GM21528 (cell line): ENCODE data around the gene CEP72.
A peak's percentile ranks its signal among the peaks of the same experiment; 100 is the strongest.
"Not testable (repeated sequence)": the region's sequence is repeated elsewhere in the genome, so short reads cannot be mapped to it uniquely, and the experiment has no call there.

ENCODE experiments used
- ATAC-seq: cut with Tn5 transposase; IDR thresholded peaks from one replicate; pipeline ENCODE4 v1.9.1; 2021; ENCODE audit warnings: mild to moderate bottlenecking, moderate library complexity; ENCODE audit not compliant: unreplicated experiment, low FRiP score

CEP72 gene

GRCh38 chr5:612498-613424, 621 bp downstream of the CEP72 start:
- ATAC-seq: peak; percentile 39

DNA sequence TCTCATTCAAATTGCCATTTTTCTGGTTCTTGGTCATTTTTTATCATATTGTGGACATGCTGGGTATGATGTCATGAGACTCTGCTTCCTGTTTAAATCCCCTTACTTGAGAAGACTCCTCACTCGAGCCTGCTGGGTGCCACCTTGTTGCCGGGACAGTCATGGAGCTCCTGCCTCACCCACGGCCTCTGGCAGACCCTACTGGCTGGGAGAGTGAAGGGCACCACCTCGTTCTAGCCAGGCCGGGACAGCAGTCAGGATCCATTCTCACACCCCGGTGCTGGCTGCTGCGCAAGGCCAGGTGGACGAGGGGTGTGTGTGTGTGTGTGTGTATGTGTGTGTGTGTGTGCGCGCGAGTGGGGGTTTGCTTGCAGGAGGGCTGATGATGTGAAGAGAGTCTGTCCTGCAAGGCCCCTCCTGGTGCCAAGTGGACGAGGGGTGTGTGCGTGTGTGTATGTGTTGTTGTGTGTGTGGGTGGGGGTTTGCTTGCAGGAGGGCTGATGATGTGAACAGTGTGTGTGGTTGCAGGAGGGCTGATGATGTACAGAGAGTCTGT, 4.4 kb downstream of the CEP72 start:
- ATAC-seq: no peak

DNA sequence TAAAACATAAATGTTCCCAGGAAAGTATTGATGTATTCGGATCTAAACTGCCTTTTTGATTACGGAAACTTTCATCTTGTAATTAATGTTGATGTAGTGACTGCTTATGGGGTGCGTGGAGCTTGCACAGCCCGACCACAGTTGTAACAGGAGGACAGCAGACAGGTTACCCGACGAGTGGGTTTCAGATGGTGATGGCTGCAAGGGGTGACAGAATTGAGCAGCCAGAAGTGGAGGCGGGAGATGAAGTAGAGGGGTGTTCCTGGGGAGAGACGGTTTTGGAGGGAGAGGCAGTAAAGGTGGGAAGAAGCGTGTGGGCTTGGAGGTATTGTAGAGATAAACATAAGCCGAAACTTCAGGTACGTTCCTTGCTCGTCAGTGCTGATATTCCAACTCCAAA, 5.8 kb downstream of the CEP72 start:
- no peak for ATAC-seq

- ATAC-seq: no peak
These were observed 6.3 kb downstream of the CEP72 start for GRCh38 chr5:618450-618849.

DNA sequence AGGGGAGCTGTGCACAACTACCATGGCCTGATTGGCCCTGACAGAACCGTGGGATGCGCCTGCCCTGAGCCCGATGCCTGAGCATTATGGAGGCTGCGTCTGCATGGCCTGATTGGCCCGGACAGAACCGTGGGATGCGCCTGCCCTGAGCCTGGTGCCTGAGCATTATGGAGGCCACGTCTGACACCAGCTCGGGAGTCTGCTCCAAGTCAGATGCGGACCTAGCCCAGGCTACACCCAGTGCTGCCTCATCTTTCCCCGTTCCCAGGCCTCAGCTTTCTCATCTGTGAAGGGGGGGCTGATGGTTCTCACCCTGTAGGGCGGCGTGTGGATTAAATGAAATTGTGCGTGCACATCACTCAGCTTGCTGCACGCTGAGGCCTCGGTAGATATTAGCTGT, 7.3 kb downstream of the CEP72 start:
- no peak for ATAC-seq

- ATAC-seq: no peak
These were observed 8.0 kb downstream of the CEP72 start for GRCh38 chr5:620152-620551.

DNA sequence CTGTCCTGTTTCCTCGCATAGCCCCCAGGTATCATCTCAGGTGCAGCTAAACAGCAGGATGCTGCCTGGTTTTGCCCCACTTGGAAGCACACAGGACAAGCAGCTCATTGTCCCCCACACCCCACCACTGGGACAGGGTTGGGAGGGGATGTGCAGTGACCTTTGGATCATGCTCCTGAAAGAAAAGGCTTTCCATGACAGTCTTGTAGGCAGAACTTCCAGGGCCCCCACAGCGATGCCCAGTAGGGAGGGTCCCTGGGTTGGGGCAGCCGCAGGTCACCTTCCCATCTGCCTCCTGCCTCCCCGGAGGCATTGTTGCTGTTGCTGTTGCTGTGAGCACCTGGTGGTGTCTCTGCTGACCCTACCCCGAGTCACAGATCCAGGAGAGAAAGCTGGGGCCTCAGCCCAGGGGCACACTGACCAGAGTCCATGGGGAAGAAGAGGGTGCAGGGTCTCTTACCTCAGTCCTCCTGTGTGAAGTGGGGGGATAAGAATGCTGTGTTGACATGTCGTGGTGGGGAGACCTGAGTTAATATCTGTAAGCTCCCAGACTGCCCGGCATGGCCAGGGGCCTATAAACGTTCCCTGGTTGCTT, 8.5 kb downstream of the CEP72 start:
- ATAC-seq: no peak

- ATAC-seq: no peak
These were observed 9.2 kb downstream of the CEP72 start for GRCh38 chr5:621341-621761.

DNA sequence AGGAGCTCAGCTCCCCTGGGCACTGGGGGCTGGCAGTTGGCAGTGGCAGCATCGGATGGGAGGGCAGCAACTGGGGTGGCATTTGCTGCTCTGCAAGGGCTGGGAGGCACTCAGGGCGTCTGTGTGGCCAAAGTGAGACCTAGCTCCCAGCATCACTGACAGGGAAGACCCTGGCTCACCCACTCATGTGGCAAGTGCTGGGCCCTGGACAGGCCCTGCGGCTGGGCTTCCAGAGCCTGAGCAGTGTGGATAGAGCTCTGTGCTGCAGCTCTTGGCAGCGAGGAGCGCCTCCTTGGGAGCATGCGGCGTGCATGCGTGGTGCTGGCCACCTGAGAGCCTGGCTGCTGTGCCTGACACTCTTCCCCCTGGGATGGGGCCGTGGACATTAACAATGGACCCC, 10.2 kb downstream of the CEP72 start:
- ATAC-seq: no peak

DNA sequence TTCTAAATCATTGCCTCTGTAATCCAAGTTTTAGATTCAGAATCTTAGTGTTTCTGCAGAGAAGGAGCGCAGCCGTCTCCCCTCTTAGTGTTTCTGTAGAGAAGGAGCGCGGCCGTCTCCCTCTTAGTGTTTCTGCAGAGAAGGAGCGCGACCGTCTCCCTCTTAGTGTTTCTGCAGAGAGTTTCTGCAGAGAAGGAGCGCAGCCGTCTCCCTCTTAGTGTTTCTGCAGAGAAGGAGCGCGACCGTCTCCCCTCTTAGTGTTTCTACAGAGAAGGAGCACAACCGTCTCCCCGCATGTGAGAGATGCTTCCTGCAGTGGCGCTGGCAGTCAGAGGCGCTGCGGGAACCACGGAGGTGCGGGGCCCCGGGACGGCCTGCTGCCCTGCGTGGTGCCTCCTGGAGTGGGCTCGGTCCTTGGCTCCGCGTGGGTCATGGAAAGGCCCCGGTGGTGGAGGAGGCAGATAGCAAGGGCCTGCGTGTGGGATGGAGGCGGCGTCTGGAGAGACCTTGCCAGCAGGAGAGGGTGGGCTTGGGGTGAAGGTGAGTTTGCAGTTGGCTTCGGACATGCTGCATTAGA, 10.9 kb downstream of the CEP72 start:
- no peak for ATAC-seq

DNA sequence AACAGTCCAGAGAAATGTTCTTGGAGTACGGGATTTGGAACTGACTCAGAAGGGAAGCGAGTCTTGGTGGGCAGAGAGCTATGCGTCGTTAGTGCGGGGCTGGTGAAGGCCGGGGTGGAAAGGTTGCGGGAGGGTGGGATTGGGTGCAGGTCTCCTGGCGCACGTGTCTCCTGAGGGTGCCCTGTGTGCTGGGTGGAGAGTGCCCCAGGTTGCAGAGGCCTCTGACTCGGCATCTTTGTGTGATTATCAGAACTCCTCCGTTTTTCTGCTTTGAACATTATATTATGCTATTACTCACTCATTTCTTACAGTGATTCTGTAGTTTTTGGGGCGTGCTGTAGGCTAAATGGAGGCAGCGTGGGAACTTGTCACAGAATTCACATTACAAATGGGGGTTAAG, 11.4 kb downstream of the CEP72 start:
- ATAC-seq: no peak

DNA sequence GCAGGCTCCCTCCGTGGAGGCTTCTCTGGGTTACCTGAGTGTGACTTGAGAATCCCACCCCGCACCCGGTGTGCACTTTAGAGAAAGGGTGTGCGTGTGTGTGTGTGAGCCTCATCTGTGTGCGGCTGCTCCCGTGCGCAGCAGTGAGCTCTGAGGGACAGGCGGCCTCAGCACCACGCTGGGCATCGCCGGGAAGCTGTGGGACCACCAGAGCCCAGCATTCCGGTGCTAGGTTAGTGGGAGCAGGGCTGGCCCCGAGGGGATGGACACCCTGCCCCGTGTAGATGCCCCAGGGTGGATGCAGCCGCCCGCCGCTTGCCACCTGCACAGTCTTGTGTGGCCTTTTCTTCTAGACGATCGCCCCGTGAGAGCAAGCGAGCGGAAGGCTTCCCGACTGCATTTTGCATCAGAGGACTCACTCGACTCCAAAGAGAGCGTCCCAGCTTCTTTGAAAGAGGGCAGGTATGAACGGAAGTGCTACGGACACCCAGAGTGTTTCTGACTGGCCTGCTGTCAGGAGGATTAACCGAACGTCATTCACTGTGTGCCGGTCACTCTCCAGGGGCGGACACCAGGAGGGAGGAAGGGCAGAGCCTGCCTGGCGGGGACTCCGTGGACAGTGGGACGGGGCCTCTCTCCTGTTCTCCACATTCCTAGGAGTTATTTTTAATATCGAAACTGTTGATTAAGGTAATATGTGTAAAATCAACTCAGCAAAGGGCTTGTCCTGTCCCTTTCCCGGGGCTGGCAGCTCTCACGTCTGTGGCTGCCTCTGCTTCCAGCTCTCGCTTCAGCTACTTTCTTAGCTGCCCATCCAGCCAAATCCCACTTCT, 12.2 kb downstream of the CEP72 start:
- no peak for ATAC-seq

DNA sequence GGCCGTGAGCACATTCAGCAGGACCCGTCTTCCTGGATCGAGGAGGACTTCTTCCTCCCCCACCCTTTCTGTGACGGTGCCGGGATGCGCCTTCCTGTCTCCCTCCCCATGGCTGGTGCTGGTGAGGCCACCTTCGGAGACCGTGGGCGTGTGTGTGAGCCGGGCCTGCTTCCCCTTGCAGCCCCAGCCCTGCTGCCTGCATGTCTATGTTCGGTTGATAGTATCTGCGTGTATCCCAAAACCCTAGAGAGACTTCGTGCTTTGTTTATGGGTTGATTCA, 12.8 kb downstream of the CEP72 start:
- ATAC-seq: no peak

GRCh38 chr5:625516-625915, 13.4 kb downstream of the CEP72 start:
- no peak for ATAC-seq

- no peak for ATAC-seq
These were observed 14.7 kb downstream of the CEP72 start for GRCh38 chr5:626850-627249.

DNA sequence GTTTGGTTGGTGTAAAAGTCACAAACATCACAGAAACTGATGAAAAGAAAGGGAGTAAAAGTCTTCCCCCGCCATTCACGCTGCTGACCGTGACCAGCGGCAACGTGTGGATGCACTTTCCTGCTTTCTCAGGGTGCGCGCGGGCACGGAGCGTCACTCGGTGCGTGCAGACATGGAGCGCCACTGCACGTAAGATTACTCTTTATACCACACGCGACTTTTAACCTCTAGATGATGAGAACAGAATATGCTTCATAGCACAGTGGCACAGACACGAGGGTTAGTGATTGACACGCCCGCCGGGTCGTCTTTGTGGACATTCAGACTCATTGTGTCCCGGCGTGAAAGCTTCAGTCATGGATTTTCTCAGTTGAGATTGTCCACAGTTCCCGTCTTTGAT, 15.7 kb downstream of the CEP72 start:
- ATAC-seq: no peak

- not testable (repeated sequence) for ATAC-seq
These were observed 16.4 kb downstream of the CEP72 start for GRCh38 chr5:628351-629205.

DNA sequence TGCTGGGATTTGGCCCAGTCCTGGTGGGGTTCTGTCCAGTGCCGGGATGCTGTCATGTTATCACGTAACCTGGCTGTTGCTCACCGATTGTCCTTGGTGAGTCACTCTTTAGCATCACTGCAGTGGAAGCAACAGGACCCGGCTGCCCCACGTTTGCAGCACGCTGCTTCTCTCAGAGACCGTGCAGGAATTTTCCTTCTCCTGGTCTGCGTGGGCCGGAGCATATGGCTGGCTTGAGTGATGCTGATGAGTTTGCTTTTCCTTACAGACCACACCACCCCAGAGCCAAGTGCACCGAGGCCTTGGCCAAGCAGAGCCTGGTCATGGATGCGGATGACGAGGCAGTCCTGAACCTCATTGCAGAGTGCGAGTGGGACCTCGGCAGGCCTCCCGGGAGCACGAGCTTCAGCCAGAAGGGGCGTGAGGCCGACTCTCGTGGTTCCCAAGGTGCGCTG, 21.4 kb downstream of the CEP72 start:
- no peak for ATAC-seq

- no peak for ATAC-seq
These were observed 22.1 kb downstream of the CEP72 start for GRCh38 chr5:634191-634590.
